Posterior vena cava (tissue), 2 donors: Measurements from ENCODE around the gene EIF3K. TPM values are rescaled to one million over a fixed set of nuclear protein-coding genes. Genes with fewer than 3 reads are reported as not detected.
"Not testable (repeated sequence)": the region's sequence is repeated elsewhere in the genome, so short reads cannot be mapped to it uniquely, and the experiment has no call there.

Experiments used
- DNase-seq: peaks from one replicate; pipeline ENCODE4 v3.0.0-alpha.2; 2020; ENCODE audit warnings: low spot score
- intact Hi-C, 2 donors: fragments of 100-400 bp; cut with DNase I; formaldehyde crosslinking; loops; one replicate each; pipeline versions ENCODE4 v1.14.1 to v1.14.2; 2022 to 2023
- long read RNA-seq, 2 donors: library from polyadenylated mRNA; unstranded; transcript quantifications; one replicate each; pipeline ENCODE4 v2.0.0, GENCODE V29; 2020 to 2021
- total RNA-seq, 2 donors: library from RNA; stranded (reverse); fragmentation: NEBNext Ultra II Directional; extraction: Animal tissue kit (Norgen Biotek cat#: 25700); gene quantifications; one replicate each; pipeline ENCODE4 v1.2.1, GENCODE V29; 2021
- donor health status: DM: yes; HTN: yes; CAD: no.
- donor health status: DM: yes; HTN: yes; CAD: no.

The EIF3K gene
- 100 to 1,000 TPM; 170 to 191 TPM for total RNA-seq
- long read RNA-seq, donor 1, transcript EIF3K-201 (8 exons, 864 nt): major isoform, 21 of 28 reads
- long read RNA-seq, donor 1, partial matches to known transcripts: 1 of 28 reads
- long read RNA-seq, donor 1, other reads (novel, unspliced or antisense): 5 of 28 reads
- long read RNA-seq, donor 2, transcript EIF3K-201 (8 exons, 864 nt): major isoform, 83 of 108 reads
- long read RNA-seq, donor 2, partial matches to known transcripts: 10 of 108 reads
- long read RNA-seq, donor 2, other reads (novel, unspliced or antisense): 10 of 108 reads

- intact Hi-C loops: no loop called here
- DNase-seq: peak; percentile 100
Observed at GRCh38 chr19:38618590-38619360, at the start of gene EIF3K. TSS of gene EIF3K (plus strand) at chr19:38619188. CDS start at chr19:38619269, 81 bp downstream.

GRCh38 chr19:38569368-38569983 lies 49.5 kb upstream of the EIF3K start:
- DNase-seq: no peak

GRCh38 chr19:38571682-38572081 lies 47.3 kb upstream of the EIF3K start:
- intact Hi-C loops: loop anchor here in 1 of 2 donors (1.0 to 2.0 kb wide), 2 partner anchors 26 to 51 kb away; no protein-coding TSS in a partner anchor
- no peak for DNase-seq

More at GRCh38 chr19:38569368-38569983, 49.5 kb upstream of the EIF3K start:
- intact Hi-C loops: no loop called here

GRCh38 chr19:38577826-38578225 lies 41.2 kb upstream of the EIF3K start:
- DNase-seq: no peak
- intact Hi-C loops: no loop called here

- DNase-seq, intact Hi-C loops: not testable (repeated sequence)
Observed at GRCh38 chr19:38579304-38579703, 39.7 kb upstream of the EIF3K start.

- DNase-seq: no peak
- intact Hi-C loops: no loop called here
Observed at GRCh38 chr19:38580080-38580479, 38.9 kb upstream of the EIF3K start.

GRCh38 chr19:38583219-38583984 lies 35.6 kb upstream of the EIF3K start:
- intact Hi-C loops: no loop called here
- DNase-seq: no peak

GRCh38 chr19:38583985-38584305 lies 35.0 kb upstream of the EIF3K start:
- intact Hi-C loops: no loop called here
- DNase-seq: no peak

- no peak for DNase-seq
- intact Hi-C loops: no loop called here
Observed at GRCh38 chr19:38587562-38587961, 31.4 kb upstream of the EIF3K start.

- intact Hi-C loops: no loop called here
- DNase-seq: no peak
Observed at GRCh38 chr19:38588041-38588440, 30.9 kb upstream of the EIF3K start.

GRCh38 chr19:38592940-38593339 lies 26.0 kb upstream of the EIF3K start:
- intact Hi-C loops: no loop called here
- no peak for DNase-seq

- intact Hi-C loops: no loop called here
Observed at GRCh38 chr19:38596057-38596981, 22.7 kb upstream of the EIF3K start.

GRCh38 chr19:38597075-38597474 lies 21.9 kb upstream of the EIF3K start:
- DNase-seq: no peak
- intact Hi-C loops: no loop called here

More at GRCh38 chr19:38596057-38596981, 22.7 kb upstream of the EIF3K start:
- no peak for DNase-seq

GRCh38 chr19:38599722-38600121 lies 19.3 kb upstream of the EIF3K start:
- no peak for DNase-seq
- intact Hi-C loops: no loop called here

GRCh38 chr19:38602856-38603255 lies 16.1 kb upstream of the EIF3K start:
- intact Hi-C loops, DNase-seq: not testable (repeated sequence)

- no peak for DNase-seq
- intact Hi-C loops: no loop called here
Observed at GRCh38 chr19:38606131-38606530, 12.9 kb upstream of the EIF3K start.

- no peak for DNase-seq
- intact Hi-C loops: no loop called here
Observed at GRCh38 chr19:38614289-38614688, 4.7 kb upstream of the EIF3K start.

- intact Hi-C loops: loop anchor here in 1 of 2 donors (1.0 kb wide), 1 partner anchor 123 kb away; no protein-coding TSS in a partner anchor
- DNase-seq: no peak
Observed at GRCh38 chr19:38615007-38615581, 3.9 kb upstream of the EIF3K start.
